ENCODE results near the gene LIMK1. TPM values are rescaled to one million over a fixed set of nuclear protein-coding genes. Genes with fewer than 3 reads are reported as not detected.
A peak's percentile ranks its signal among the peaks of the same experiment; 100 is the strongest.

The LIMK1 gene
- polyA plus RNA-seq, 2 of the 4 experiments (the other 2 are of a cell fraction): 17.6 to 28.9 TPM

- ChIA-PET CTCF (interaction anchor here (1.4 to 1.5 kb wide), 2 partner anchors 10 to 61 kb away, joined by 3 to 5 read pairs; no protein-coding TSS in a partner anchor), POLR2A (no interaction called here)
- DNase-seq (ENCODE audit: low read depth in 1 of 2, low spot score in 1 of 2): no peak
- 44% methylated on average over 2 of the region's 2 CpGs for WGBS (ENCODE audit: missing lambda C conversion rate)
- no peak for FAIRE-seq
- TF ChIP-seq ELK1 (IDR thresholded peaks at IDR 0.05; ENCODE audit: low read depth, low read length) (no peak), SREBF2 (IDR thresholded peaks at IDR 0.05) (no peak), HES2 (IDR thresholded peaks at IDR 0.05) (no peak), CBX8 (IDR thresholded peaks at IDR 0.05) (no peak), ZFP36 (IDR thresholded peaks at IDR 0.05; ENCODE audit: borderline replicate concordance, partially characterized antibody) (no peak), EHF (CRISPR knock-in tag; IDR thresholded peaks at IDR 0.05) (no peak), ZSCAN20 (CRISPR knock-in tag; IDR thresholded peaks at IDR 0.05) (no peak), KDM5A (IDR thresholded peaks at IDR 0.05) (no peak), REST (IDR thresholded peaks at IDR 0.05) (no peak), CHD4 (IDR thresholded peaks at IDR 0.05; ENCODE audit: borderline replicate concordance) (no peak), HOXB5 (CRISPR knock-in tag; IDR thresholded peaks at IDR 0.05) (no peak)
- TF ChIP-seq, protein P1, sequence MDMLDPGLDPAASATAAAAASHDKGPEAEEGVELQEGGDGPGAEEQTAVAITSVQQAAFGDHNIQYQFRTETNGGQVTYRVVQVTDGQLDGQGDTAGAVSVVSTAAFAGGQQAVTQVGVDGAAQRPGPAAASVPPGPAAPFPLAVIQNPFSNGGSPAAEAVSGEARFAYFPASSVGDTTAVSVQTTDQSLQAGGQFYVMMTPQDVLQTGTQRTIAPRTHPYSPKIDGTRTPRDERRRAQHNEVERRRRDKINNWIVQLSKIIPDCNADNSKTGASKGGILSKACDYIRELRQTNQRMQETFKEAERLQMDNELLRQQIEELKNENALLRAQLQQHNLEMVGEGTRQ (IDR thresholded peaks at IDR 0.05): no peak
- Histone ChIP-seq H3K4me2 (no peak overlapping the region), H3K4me3 (no peak overlapping the region), H3K27ac (no peak overlapping the region), H3K9me3 (no peaks in the 10 kb centered on the region), H3K4me1 (no peaks in the 10 kb centered on the region)
- ATAC-seq: no peak
Observed at GRCh38 chr7:74129887-74130286, 46.3 kb downstream of the LIMK1 start.

DNA sequence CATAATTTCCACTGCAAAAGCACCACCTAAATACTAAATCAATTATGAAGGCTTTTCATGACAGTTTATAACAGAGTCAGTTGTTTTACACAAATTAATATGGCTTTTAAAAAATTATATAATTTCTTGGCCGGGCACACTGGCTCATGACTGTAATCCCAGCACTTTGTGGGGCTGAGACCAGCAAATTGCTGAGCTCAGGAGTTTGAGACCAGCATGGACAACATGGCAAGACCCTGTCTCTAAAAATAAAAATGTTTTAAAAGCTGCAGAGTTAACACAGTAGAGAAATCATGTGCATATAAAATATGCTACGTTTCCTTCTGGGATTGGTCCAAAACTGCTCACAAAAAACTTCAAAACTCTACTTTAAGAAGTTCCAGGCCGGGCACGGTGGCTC is 46.9 kb downstream of the LIMK1 start:
- ChIA-PET CTCF (interaction anchor here (1.5 kb wide), 2 partner anchors 9 to 10 kb away, joined by 3 to 5 read pairs; no protein-coding TSS in a partner anchor), POLR2A (no interaction called here)
- H3K27ac ChIP-seq: no peak overlapping the region
- H3K9me3 ChIP-seq: no peaks in the 10 kb centered on the region
- no peak overlapping the region for H3K4me2 ChIP-seq
- no peak for ATAC-seq
- no peak for FAIRE-seq
- WGBS (ENCODE audit: missing lambda C conversion rate): 75% methylated on average over 4 of the region's 4 CpGs
- TF ChIP-seq MAFK (IDR thresholded peaks at IDR 0.05; ENCODE audit: partially characterized antibody) (peak; percentile 42), FOXS1 (CRISPR knock-in tag; IDR thresholded peaks at IDR 0.05) (no peak)
- H3K4me1 ChIP-seq: no peaks in the 10 kb centered on the region
- H3K4me3 ChIP-seq: no peak overlapping the region
- no peak for DNase-seq (ENCODE audit: low read depth in 1 of 2, low spot score in 1 of 2)

DNA sequence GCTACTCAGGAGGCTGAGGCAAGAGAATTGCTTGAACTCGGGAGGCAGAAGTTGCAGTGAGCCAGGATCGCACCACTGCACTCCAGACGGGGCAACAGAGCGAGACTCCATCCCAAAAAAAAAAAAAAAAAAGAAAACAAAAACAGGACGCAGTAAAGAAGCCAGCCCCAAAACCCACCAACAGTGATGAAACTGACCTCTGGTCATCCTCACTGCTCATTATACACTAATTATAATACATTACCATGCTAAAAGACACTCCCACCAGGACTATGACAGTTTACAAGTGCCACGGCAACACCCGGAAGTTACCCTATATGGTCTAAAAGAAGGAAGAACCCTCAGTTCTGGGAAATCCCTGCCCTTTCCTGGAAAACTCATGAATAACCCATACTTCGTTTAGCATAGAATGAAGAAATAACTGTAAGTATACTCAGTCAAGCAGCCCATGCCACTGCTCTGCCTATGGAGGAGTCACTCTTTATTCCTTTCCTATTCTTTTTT is 50.6 kb downstream of the LIMK1 start:
- ATAC-seq (no peak), DNase-seq (ENCODE audit: low read depth in 1 of 2, low spot score in 1 of 2) (no peak), FAIRE-seq (no peak)
- H3K4me3 ChIP-seq: no peak overlapping the region
- TF ChIP-seq, protein P2, sequence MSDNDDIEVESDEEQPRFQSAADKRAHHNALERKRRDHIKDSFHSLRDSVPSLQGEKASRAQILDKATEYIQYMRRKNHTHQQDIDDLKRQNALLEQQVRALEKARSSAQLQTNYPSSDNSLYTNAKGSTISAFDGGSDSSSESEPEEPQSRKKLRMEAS (IDR thresholded peaks at IDR 0.05): no peak
- no peaks in the 10 kb centered on the region for H3K4me1 ChIP-seq
- H3K9me3 ChIP-seq: no peaks in the 10 kb centered on the region
- ChIA-PET POLR2A (no interaction called here), CTCF (interaction anchor here (2.0 kb wide), 1 partner anchor 66 kb away, joined by 4 read pairs; no protein-coding TSS in a partner anchor)
- no peak overlapping the region for H3K27ac ChIP-seq
- H3K4me2 ChIP-seq: no peak overlapping the region
- 85% methylated on average over 8 of the region's 8 CpGs for WGBS (ENCODE audit: missing lambda C conversion rate)
